GM10266 (cell line): ENCODE results near the gene MOCS1.

Source experiments
- DNase-seq: peaks from one replicate; pipeline ENCODE4 v3.0.0; 2012; ENCODE audit errors: extremely low spot score
- CTCF ChIP-seq: IDR thresholded peaks from 2 replicates; pipeline ENCODE4 v1.5.1; 2012; ENCODE audit warnings: mild to moderate bottlenecking, low read depth; ENCODE audit not compliant: control insufficient read depth, insufficient read depth; ENCODE audit errors: missing control alignments

The MOCS1 gene

GRCh38 chr6:39881851-39882530 lies 52.3 kb downstream of the MOCS1 start:
- no peak for TF ChIP-seq CTCF
- no peak for DNase-seq

DNA sequence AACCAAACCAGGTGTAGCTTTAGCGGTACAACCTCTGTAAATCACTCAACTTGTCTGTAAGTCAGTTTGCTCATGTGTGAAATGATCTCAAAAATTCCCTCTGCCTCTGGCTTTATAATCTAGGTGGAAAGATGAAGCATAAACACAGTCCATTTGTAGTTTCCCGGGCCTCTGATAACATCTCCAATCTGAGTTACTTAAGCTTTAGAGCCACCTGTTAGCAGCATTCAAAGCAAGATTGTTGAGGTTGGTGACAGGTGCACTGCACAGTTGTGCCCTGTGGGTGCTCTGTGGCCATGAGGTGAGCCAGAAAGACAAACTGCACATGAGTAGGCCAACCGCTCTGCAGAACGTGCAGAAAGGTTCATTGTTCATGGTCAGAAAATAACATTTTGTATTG lies 53.7 kb downstream of the MOCS1 start:
- no peak for TF ChIP-seq CTCF
- no peak for DNase-seq

- no peak for DNase-seq
- no peak for TF ChIP-seq CTCF
Observed at GRCh38 chr6:39879535-39879934, 54.7 kb downstream of the MOCS1 start.

GRCh38 chr6:39876826-39877225 lies 57.4 kb downstream of the MOCS1 start:
- DNase-seq, result no peak
- TF ChIP-seq CTCF, result no peak

- DNase-seq, result no peak
- no peak for TF ChIP-seq CTCF
Observed at GRCh38 chr6:39876111-39876510, 58.2 kb downstream of the MOCS1 start.

DNA sequence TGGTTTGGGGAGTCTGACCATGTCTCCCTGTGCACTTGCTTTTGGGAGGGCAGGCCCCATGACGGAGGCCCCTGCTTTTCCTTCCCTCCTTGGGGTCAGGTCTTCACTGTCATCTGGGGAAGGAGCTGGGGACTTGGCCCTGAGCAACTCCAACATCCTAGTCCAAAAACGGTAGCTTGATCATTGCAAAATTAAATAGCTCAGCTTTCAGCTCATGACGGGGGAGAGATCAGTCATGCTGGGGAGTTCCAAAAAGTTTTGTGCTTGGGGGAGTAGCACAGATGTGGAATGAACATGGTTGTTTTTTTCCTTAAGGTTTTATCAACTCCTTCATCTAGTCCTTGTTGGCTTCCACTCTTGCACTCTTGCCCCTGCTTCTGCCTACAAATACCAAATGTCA lies 60.8 kb downstream of the MOCS1 start:
- no peak for DNase-seq
- TF ChIP-seq CTCF, result no peak

DNA sequence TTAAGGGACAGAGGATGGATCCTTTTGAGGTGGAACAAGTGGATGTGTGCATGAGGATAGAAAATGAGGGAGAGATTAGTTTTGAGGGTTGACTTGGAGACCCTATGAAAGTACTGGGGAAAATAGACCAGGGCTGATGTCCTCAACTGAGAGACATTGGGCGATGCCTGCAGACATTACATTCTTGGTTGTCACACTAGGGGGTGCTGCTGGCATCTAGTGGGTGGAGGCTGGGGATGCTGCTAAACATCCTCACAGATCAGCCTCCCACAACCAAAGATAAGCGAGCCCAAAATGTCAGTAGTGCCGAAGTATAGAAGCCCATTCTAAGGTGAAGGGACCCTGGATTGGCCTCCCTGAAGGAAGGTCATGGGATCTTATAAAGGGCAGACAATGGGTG lies 63.3 kb downstream of the MOCS1 start:
- peak; percentile 1 for TF ChIP-seq CTCF
- no peak for DNase-seq
